GM23338 (cell line): ENCODE measurements around the gene LSM14A. TPM values are rescaled to one million over a fixed set of nuclear protein-coding genes. Genes with fewer than 3 reads are reported as not detected.

ENCODE experiments used
- ATAC-seq: fragments of 200-7000 bp; cut with Tn5 transposase; 3 replicates; pipeline ENCODE4 v1.9.1; 2020
- DNase-seq: peaks from one replicate; pipeline ENCODE4 v3.0.0-alpha.2; 2015; ENCODE audit warnings: low spot score
- H2AFZ ChIP-seq: fragments of 200-600 bp; sonication (generic); 2 replicates; pipeline ENCODE4 v1.8.0; 2016; ENCODE audit warnings: antibody characterized with exemption, mild to moderate bottlenecking, moderate library complexity
- H3F3A ChIP-seq: fragments of 200-600 bp; sonication (generic); replicated peaks from 2 replicates; pipeline ENCODE4 v1.8.0; 2017; ENCODE audit warnings: antibody characterized with exemption, mixed run types, low read depth
- H3K27ac ChIP-seq: fragments of 200-600 bp; sonication (generic); 2 replicates; pipeline ENCODE4 v1.6.1; 2016; ENCODE audit warnings: low read depth
- H3K27me3 ChIP-seq: fragments of 200-600 bp; sonication (generic); 2 replicates; pipeline ENCODE4 v1.8.0; 2016; ENCODE audit warnings: mild to moderate bottlenecking, mixed run types, moderate library complexity; ENCODE audit not compliant: insufficient read depth
- H3K36me3 ChIP-seq: fragments of 200-600 bp; sonication (generic); 2 replicates; pipeline ENCODE4 v1.8.0; 2016; ENCODE audit warnings: mild to moderate bottlenecking; ENCODE audit not compliant: insufficient read depth
- H3K4me1 ChIP-seq: fragments of 200-600 bp; sonication (generic); 2 replicates; pipeline ENCODE4 v1.8.0; 2016; ENCODE audit warnings: mild to moderate bottlenecking, moderate library complexity; ENCODE audit not compliant: insufficient read depth
- H3K4me2 ChIP-seq: fragments of 200-600 bp; sonication (generic); 2 replicates; pipeline ENCODE4 v1.7.1; 2017; ENCODE audit warnings: mixed run types
- H3K4me3 ChIP-seq: fragments of 200-600 bp; sonication (generic); 2 replicates; pipeline ENCODE4 v1.6.1; 2016; ENCODE audit warnings: mixed run types
- H3K79me2 ChIP-seq: fragments of 200-600 bp; sonication (generic); replicated peaks from 2 replicates; pipeline ENCODE4 v1.8.0; 2017; ENCODE audit warnings: mild to moderate bottlenecking; ENCODE audit not compliant: insufficient read depth
- H3K9me2 ChIP-seq: fragments of 200-600 bp; sonication (generic); 2 replicates; pipeline ENCODE4 v1.8.0; 2017; ENCODE audit not compliant: insufficient read depth
- H4K20me1 ChIP-seq: fragments of 200-600 bp; sonication (generic); replicated peaks from 2 replicates; pipeline ENCODE4 v1.8.0; 2017; ENCODE audit warnings: mild to moderate bottlenecking; ENCODE audit not compliant: insufficient read depth
- H3K27ac Mint-ChIP-seq: 2 replicates; pipeline ENCODE4 v1.8.0; 2020; ENCODE audit warnings: inconsistent platforms, mild to moderate bottlenecking, moderate library complexity, mixed read lengths
- H3K27me3 Mint-ChIP-seq: 3 replicates; pipeline ENCODE4 v1.8.0; 2022; ENCODE audit warnings: low read depth, mild to moderate bottlenecking, moderate library complexity, mixed read lengths, inconsistent platforms; ENCODE audit not compliant: insufficient read depth, poor library complexity
- H3K36me3 Mint-ChIP-seq: 3 replicates; pipeline ENCODE4 v1.8.0; 2021; ENCODE audit warnings: low read depth, mild to moderate bottlenecking, inconsistent platforms, moderate library complexity, mixed read lengths
- H3K4me1 Mint-ChIP-seq: 3 replicates; pipeline ENCODE4 v1.8.0; 2020; ENCODE audit warnings: mild to moderate bottlenecking, inconsistent platforms, mixed read lengths
- H3K4me3 Mint-ChIP-seq: 3 replicates; pipeline ENCODE4 v1.8.0; 2021; ENCODE audit warnings: moderate library complexity, mild to moderate bottlenecking, inconsistent platforms, mixed read lengths
- H3K9me3 Mint-ChIP-seq: 3 replicates; pipeline ENCODE4 v1.8.0; 2020; ENCODE audit warnings: moderate library complexity, mild to moderate bottlenecking, inconsistent platforms, mixed read lengths
- CREB1 ChIP-seq: fragments of 250-450 bp; sonication (Bioruptor Pico); IDR thresholded peaks from 2 replicates; pipeline ENCODE4 v1.5.0; 2020; ENCODE audit warnings: low read depth, mild to moderate bottlenecking, moderate library complexity
- EZH2 ChIP-seq: fragments of 200-600 bp; sonication (generic); IDR thresholded peaks from one replicate; pipeline ENCODE4 v1.8.0; 2017; ENCODE audit warnings: antibody characterized with exemption, mild to moderate bottlenecking, low read depth; ENCODE audit not compliant: unreplicated experiment
- EZH2phosphoT487 ChIP-seq: fragments of 200-600 bp; sonication (generic); IDR thresholded peaks from one replicate; pipeline ENCODE4 v1.8.1; 2018; ENCODE audit warnings: antibody characterized with exemption; ENCODE audit not compliant: unreplicated experiment
- JUNB ChIP-seq: IDR thresholded peaks from one replicate; pipeline ENCODE4 v1.6.1; 2016; ENCODE audit warnings: antibody characterized with exemption; ENCODE audit not compliant: unreplicated experiment
- NANOG ChIP-seq: IDR thresholded peaks from 2 replicates; pipeline ENCODE4 v1.6.1; 2016; ENCODE audit warnings: antibody characterized with exemption, borderline replicate concordance
- STAT1 ChIP-seq: IDR thresholded peaks from one replicate; pipeline ENCODE4 v1.6.1; 2016; ENCODE audit warnings: antibody characterized with exemption; ENCODE audit not compliant: unreplicated experiment
- ZNF114 ChIP-seq: fragments of 250-450 bp; sonication (Bioruptor Pico); IDR thresholded peaks from 2 replicates; pipeline ENCODE4 v1.5.0; 2020; ENCODE audit warnings: mild to moderate bottlenecking, moderate library complexity
- ZNF331 ChIP-seq: fragments of 250-450 bp; sonication (Bioruptor Pico); IDR thresholded peaks from 2 replicates; pipeline ENCODE4 v1.5.0; 2020; ENCODE audit warnings: low read depth, mild to moderate bottlenecking, moderate library complexity
- polyA plus RNA-seq: library from polyadenylated mRNA; unstranded; fragments of >200 nt; fragmentation: Nextera tagmentation; extraction: Ambion mirVana; gene quantifications from 2 replicates; pipeline ENCODE4 v1.2.1, GENCODE V29; 2016
- total RNA-seq: library from RNA; depleted of rRNA; stranded (reverse); fragments of >200 nt; shearing (Covaris generic); gene quantifications from 2 replicates; pipeline ENCODE4 v1.2.3, GENCODE V29; 2014
- TF ChIP-seq, protein P1 (sequence below), 2 experiments: fragments of 200-600 bp in 1 of 2; sonication (generic) in 1 of 2; conservative IDR thresholded peaks; 2 replicates each; pipeline versions ENCODE4 v1.5.1 to v1.6.1; 2016 to 2017; ENCODE audit warnings: antibody characterized with exemption in 2 of 2, low read depth in 2 of 2, mild to moderate bottlenecking in 2 of 2, moderate library complexity in 1 of 2
- TF ChIP-seq, protein P2 (sequence below): IDR thresholded peaks from one replicate; pipeline ENCODE4 v1.6.1; 2018; ENCODE audit warnings: antibody characterized with exemption; ENCODE audit not compliant: unreplicated experiment
- TF ChIP-seq, protein P3 (sequence below): IDR thresholded peaks from 2 replicates; pipeline ENCODE4 v1.6.1; 2016; ENCODE audit warnings: antibody characterized with exemption

Gene LSM14A
- total and polyA plus RNA-seq, 2 experiments from 2014 or later = 109 to 166 TPM

DNA sequence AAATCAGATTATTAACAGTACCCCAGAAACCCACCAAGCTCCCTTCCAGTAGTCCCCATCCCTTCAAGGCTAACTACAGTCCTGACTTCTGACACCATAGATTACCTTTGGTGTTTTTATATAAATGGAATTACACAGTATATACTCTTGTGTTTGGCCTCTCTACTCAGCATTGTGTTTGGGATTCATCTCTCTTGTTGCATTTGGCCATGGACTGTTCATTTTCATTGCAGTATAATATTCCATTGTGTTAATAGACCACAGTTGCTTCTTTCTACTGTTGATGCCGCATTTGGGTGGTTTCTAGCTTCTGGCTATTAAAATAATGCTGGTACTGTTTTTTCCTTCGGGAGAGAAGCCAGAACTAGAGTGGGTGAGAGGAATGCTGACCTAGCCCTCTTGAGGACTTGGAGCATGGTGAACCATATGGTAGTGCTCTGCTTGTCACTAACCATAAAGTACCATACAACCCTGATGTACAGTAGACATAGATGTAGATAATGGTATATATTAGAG, 63.2 kb downstream of the LSM14A start:
- Histone ChIP-seq H3K27ac (no peak overlapping the region), H3F3A (peaks cover 26% of the 10 kb centered on the region), H3K79me2 (no peaks in the 10 kb centered on the region), H3K4me3 (no peak overlapping the region), H3K4me1 (peaks cover 33% of the 10 kb centered on the region), H3K9me2 (no peaks in the 10 kb centered on the region), H3K27me3 (no peaks in the 10 kb centered on the region), H2AFZ (no peak overlapping the region), H3K36me3 (no peaks in the 10 kb centered on the region), H3K4me2 (no peak overlapping the region), H4K20me1 (no peaks in the 10 kb centered on the region; the same call in none of the 2 replicates)
- peaks cover 5% of the 10 kb centered on the region; the same call in 2 of the 3 replicates for H3K36me3 Mint-ChIP-seq
- H3K27ac Mint-ChIP-seq = no peak overlapping the region
- H3K4me1 Mint-ChIP-seq = peaks cover 27% of the 10 kb centered on the region
- H3K9me3 Mint-ChIP-seq = no peaks in the 10 kb centered on the region; the same call in 2 of the 3 replicates
- DNase-seq (no peak), ATAC-seq (no peak)
- H3K27me3 Mint-ChIP-seq = peaks cover 5% of the 10 kb centered on the region
- TF ChIP-seq EZH2 = no peak
- H3K4me3 Mint-ChIP-seq = no peak overlapping the region

DNA sequence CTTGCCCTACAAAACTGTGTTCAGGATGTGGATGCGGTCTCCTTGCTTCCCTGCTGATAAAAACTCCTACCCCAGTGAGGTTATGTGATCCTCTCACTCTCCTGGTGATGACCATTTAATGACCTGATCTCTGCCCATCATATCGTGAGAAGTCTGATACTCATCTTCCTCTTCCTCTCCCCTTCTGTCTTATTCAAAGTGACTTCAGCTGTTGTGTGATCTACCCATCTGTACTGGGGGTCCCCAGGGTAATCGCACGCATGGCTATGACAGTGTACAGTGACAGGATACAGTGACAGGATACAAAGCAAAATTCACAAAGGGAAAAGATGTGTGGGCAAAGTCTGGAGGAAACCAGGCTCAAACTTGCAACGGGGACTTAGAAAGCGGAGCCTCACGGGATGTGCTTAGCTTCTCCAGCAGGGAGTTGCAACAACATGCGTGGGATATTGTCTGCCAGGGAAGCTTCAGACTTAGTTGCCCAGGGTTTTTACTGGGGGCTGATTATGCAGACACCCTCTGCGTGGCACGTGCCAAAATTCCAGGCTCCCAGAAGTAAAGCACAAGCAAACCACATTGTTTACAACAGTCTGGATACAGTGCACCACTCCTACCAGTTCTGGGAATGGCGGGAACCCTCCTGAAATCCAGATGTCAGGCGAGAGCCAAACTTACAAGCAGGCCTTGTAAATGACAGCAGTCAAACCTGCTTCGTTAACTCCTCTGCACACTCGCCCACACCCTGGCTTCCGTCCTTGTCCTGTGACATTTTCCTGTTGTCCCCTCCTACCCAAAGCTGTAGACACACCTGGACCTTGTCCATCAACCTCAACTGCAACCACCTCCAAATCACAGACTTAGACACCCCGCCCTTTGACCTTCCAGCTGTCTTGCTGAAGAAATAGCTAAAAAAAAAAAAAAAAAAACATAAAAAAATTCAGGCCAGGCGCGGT, 64.0 kb downstream of the LSM14A start:
- Mint-ChIP-seq H3K9me3 (no peaks in the 10 kb centered on the region; the same call in 2 of the 3 replicates), H3K4me3 (no peak overlapping the region), H3K36me3 (peaks cover 5% of the 10 kb centered on the region; the same call in 2 of the 3 replicates), H3K27ac (0 out of 2 replicates have a peak overlapping the region, but pooled peaks have one; percentile 38), H3K27me3 (peaks cover 6% of the 10 kb centered on the region), H3K4me1 (peaks cover 19% of the 10 kb centered on the region)
- ATAC-seq = no peak
- Histone ChIP-seq H3K9me2 (no peaks in the 10 kb centered on the region), H3K36me3 (no peaks in the 10 kb centered on the region), H3K27ac (peak overlapping the region; percentile 63; the same call in 1 of the 2 replicates), H2AFZ (no peak overlapping the region), H3K4me1 (peaks cover 25% of the 10 kb centered on the region), H3K79me2 (no peaks in the 10 kb centered on the region), H3K27me3 (no peaks in the 10 kb centered on the region), H3F3A (peaks cover 21% of the 10 kb centered on the region; the same call in 1 of the 2 replicates), H4K20me1 (no peaks in the 10 kb centered on the region; the same call in none of the 2 replicates), H3K4me2 (no peak overlapping the region), H3K4me3 (no peak overlapping the region)
- DNase-seq = no peak
- TF ChIP-seq STAT1 (no peak), ZNF331 (CRISPR knock-in tag) (no peak), EZH2phosphoT487 (no peak), EZH2 (no peak), NANOG (no peak), JUNB (no peak), ZNF114 (CRISPR knock-in tag) (no peak), CREB1 (CRISPR knock-in tag) (no peak)
- TF ChIP-seq, protein P1, sequence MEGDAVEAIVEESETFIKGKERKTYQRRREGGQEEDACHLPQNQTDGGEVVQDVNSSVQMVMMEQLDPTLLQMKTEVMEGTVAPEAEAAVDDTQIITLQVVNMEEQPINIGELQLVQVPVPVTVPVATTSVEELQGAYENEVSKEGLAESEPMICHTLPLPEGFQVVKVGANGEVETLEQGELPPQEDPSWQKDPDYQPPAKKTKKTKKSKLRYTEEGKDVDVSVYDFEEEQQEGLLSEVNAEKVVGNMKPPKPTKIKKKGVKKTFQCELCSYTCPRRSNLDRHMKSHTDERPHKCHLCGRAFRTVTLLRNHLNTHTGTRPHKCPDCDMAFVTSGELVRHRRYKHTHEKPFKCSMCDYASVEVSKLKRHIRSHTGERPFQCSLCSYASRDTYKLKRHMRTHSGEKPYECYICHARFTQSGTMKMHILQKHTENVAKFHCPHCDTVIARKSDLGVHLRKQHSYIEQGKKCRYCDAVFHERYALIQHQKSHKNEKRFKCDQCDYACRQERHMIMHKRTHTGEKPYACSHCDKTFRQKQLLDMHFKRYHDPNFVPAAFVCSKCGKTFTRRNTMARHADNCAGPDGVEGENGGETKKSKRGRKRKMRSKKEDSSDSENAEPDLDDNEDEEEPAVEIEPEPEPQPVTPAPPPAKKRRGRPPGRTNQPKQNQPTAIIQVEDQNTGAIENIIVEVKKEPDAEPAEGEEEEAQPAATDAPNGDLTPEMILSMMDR (conservative IDR thresholded peaks at IDR 0.05; ENCODE audit: low read depth in 2 of 2) = no peak
- TF ChIP-seq, protein P2, sequence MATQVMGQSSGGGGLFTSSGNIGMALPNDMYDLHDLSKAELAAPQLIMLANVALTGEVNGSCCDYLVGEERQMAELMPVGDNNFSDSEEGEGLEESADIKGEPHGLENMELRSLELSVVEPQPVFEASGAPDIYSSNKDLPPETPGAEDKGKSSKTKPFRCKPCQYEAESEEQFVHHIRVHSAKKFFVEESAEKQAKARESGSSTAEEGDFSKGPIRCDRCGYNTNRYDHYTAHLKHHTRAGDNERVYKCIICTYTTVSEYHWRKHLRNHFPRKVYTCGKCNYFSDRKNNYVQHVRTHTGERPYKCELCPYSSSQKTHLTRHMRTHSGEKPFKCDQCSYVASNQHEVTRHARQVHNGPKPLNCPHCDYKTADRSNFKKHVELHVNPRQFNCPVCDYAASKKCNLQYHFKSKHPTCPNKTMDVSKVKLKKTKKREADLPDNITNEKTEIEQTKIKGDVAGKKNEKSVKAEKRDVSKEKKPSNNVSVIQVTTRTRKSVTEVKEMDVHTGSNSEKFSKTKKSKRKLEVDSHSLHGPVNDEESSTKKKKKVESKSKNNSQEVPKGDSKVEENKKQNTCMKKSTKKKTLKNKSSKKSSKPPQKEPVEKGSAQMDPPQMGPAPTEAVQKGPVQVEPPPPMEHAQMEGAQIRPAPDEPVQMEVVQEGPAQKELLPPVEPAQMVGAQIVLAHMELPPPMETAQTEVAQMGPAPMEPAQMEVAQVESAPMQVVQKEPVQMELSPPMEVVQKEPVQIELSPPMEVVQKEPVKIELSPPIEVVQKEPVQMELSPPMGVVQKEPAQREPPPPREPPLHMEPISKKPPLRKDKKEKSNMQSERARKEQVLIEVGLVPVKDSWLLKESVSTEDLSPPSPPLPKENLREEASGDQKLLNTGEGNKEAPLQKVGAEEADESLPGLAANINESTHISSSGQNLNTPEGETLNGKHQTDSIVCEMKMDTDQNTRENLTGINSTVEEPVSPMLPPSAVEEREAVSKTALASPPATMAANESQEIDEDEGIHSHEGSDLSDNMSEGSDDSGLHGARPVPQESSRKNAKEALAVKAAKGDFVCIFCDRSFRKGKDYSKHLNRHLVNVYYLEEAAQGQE = no peak
- TF ChIP-seq, protein P3, sequence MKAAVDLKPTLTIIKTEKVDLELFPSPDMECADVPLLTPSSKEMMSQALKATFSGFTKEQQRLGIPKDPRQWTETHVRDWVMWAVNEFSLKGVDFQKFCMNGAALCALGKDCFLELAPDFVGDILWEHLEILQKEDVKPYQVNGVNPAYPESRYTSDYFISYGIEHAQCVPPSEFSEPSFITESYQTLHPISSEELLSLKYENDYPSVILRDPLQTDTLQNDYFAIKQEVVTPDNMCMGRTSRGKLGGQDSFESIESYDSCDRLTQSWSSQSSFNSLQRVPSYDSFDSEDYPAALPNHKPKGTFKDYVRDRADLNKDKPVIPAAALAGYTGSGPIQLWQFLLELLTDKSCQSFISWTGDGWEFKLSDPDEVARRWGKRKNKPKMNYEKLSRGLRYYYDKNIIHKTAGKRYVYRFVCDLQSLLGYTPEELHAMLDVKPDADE = no peak
